ENCODE data around the gene CPT1C.
"Not testable (repeated sequence)": the region's sequence is repeated elsewhere in the genome, so short reads cannot be mapped to it uniquely, and the experiment has no call there.

Gene CPT1C

GRCh38 chr19:49704888-49705642 is 14.1 kb downstream of the CPT1C start:
- no peak for DNase-seq (ENCODE audit: low spot score)

- no peak for DNase-seq (ENCODE audit: low spot score)
These were observed 15.0 kb downstream of the CPT1C start for GRCh38 chr19:49705919-49706318.

- DNase-seq (ENCODE audit: low spot score), result peak; percentile 63
These were observed 19.5 kb downstream of the CPT1C start for GRCh38 chr19:49710372-49710951.

- peak; percentile 93 for DNase-seq (ENCODE audit: low spot score)
These were observed 21.5 kb downstream of the CPT1C start for GRCh38 chr19:49712397-49712859.

- DNase-seq (ENCODE audit: low spot score), result no peak
These were observed 22.4 kb downstream of the CPT1C start for GRCh38 chr19:49713236-49713845.

GRCh38 chr19:49716154-49716553 is 25.2 kb downstream of the CPT1C start:
- peak; percentile 46 for DNase-seq (ENCODE audit: low spot score)

GRCh38 chr19:49718511-49718910 is 27.6 kb downstream of the CPT1C start:
- no peak for DNase-seq (ENCODE audit: low spot score)

- no peak for DNase-seq (ENCODE audit: low spot score)
These were observed 28.1 kb downstream of the CPT1C start for GRCh38 chr19:49718991-49719390.

GRCh38 chr19:49719420-49719819 is 28.5 kb downstream of the CPT1C start:
- not testable (repeated sequence) for DNase-seq (ENCODE audit: low spot score)

- DNase-seq (ENCODE audit: low spot score), result no peak
These were observed 36.5 kb downstream of the CPT1C start for GRCh38 chr19:49727217-49728030.

GRCh38 chr19:49730166-49730565 is 39.2 kb downstream of the CPT1C start:
- no peak for DNase-seq (ENCODE audit: low spot score)

- no peak for DNase-seq (ENCODE audit: low spot score)
These were observed 47.4 kb downstream of the CPT1C start for GRCh38 chr19:49738268-49738667.

- no peak for DNase-seq (ENCODE audit: low spot score)
These were observed 48.2 kb downstream of the CPT1C start for GRCh38 chr19:49739098-49739497.

GRCh38 chr19:49739933-49740332 is 49.0 kb downstream of the CPT1C start:
- no peak for DNase-seq (ENCODE audit: low spot score)

- peak; percentile 48 for DNase-seq (ENCODE audit: low spot score)
These were observed 50.4 kb downstream of the CPT1C start for GRCh38 chr19:49741210-49741844.

GRCh38 chr19:49744946-49745381 is 54.0 kb downstream of the CPT1C start:
- no peak for DNase-seq (ENCODE audit: low spot score)

GRCh38 chr19:49746206-49746958 is 55.5 kb downstream of the CPT1C start:
- DNase-seq (ENCODE audit: low spot score), result no peak

GRCh38 chr19:49749055-49749716 is 58.3 kb downstream of the CPT1C start:
- DNase-seq (ENCODE audit: low spot score), result no peak

GRCh38 chr19:49749771-49750170 is 58.9 kb downstream of the CPT1C start:
- DNase-seq (ENCODE audit: low spot score), result no peak

- DNase-seq (ENCODE audit: low spot score), result no peak
These were observed 61.8 kb downstream of the CPT1C start for GRCh38 chr19:49752701-49753100.

GRCh38 chr19:49755956-49756355 is 65.0 kb downstream of the CPT1C start:
- DNase-seq (ENCODE audit: low spot score), result no peak

All from RKO (cell line).